ENCODE measurements around the gene SAC3D1. TPM values are rescaled to one million over a fixed set of nuclear protein-coding genes. Genes with fewer than 3 reads are reported as not detected.

The SAC3D1 gene
- total and polyA plus RNA-seq, 9 of the 15 experiments (the other 6 are each of a cell fraction or from before 2014, with no cell fraction given), result 0.20 to 35.2 (median 5.8) TPM

DNA sequence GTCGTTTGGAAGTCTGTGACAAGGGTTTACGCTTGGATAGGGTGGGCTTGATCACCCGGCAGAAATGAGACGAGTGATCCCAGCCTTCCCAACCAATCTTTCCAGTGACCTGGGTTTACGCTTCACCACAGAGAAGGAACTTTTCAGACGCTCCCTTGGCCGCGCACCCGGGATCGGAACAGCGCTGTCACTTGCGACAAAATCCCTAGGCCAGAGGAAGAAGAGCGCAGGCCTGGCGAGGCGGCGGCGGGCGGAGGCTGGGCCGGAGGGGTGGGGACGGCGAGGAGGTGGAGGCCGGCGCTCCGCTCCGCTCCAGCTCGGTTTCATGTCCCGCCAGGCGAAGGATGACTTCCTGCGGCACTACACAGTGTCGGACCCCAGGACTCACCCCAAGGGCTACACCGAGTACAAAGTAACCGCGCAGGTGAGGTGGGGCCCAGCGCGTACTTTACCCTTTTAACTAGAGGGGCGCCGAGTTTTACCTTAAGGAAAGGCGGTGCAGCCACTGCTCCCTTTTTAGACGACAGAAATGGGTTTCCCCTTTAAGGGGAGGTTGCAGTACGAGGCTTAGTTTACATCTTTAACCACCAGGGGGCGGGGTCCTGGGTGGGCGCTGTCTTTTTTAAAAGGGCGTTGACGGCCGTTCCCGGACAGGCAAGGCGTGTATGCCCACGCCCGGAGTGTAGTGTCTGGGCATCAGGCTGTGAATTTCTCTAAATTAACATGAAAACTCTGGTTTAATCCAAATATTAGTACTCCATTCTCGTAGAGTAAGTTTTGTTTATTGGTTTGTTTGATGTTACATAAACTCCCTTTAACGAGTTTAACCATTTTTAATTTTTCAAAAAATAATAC, 13.6 kb upstream of the SAC3D1 start, which contains the start of gene SNX15 (continued):
- TF ChIP-seq ZKSCAN1 (IDR thresholded peaks at IDR 0.05; ENCODE audit: low read depth, low read length) (peak; percentile 73; the same call in 1 of the 2 replicates), KLF10 (CRISPR knock-in tag; IDR thresholded peaks at IDR 0.05) (no peak), HDAC1 (IDR thresholded peaks at IDR 0.05) (peak in 1 of 2 experiments; percentile 46; a peak in 1 of 4 replicates), PURB (CRISPR knock-in tag; IDR thresholded peaks at IDR 0.05; ENCODE audit: low read depth) (no peak), CHD7 (IDR thresholded peaks at IDR 0.05; ENCODE audit: low read depth, low read length) (no peak), TRIM24 (IDR thresholded peaks at IDR 0.05) (0 out of 4 replicates have a peak, but pooled peaks of 1 of the 2 experiments have one; percentile 32), ATF7 (IDR thresholded peaks at IDR 0.05) (peak; percentile 82)
- TF ChIP-seq, protein P1, sequence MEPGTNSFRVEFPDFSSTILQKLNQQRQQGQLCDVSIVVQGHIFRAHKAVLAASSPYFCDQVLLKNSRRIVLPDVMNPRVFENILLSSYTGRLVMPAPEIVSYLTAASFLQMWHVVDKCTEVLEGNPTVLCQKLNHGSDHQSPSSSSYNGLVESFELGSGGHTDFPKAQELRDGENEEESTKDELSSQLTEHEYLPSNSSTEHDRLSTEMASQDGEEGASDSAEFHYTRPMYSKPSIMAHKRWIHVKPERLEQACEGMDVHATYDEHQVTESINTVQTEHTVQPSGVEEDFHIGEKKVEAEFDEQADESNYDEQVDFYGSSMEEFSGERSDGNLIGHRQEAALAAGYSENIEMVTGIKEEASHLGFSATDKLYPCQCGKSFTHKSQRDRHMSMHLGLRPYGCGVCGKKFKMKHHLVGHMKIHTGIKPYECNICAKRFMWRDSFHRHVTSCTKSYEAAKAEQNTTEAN (CRISPR knock-in tag; IDR thresholded peaks at IDR 0.05), result no peak
- TF ChIP-seq, protein P2, sequence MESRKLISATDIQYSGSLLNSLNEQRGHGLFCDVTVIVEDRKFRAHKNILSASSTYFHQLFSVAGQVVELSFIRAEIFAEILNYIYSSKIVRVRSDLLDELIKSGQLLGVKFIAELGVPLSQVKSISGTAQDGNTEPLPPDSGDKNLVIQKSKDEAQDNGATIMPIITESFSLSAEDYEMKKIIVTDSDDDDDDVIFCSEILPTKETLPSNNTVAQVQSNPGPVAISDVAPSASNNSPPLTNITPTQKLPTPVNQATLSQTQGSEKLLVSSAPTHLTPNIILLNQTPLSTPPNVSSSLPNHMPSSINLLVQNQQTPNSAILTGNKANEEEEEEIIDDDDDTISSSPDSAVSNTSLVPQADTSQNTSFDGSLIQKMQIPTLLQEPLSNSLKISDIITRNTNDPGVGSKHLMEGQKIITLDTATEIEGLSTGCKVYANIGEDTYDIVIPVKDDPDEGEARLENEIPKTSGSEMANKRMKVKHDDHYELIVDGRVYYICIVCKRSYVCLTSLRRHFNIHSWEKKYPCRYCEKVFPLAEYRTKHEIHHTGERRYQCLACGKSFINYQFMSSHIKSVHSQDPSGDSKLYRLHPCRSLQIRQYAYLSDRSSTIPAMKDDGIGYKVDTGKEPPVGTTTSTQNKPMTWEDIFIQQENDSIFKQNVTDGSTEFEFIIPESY (CRISPR knock-in tag; IDR thresholded peaks at IDR 0.05), result peak; percentile 72; the same call in 1 of the 2 replicates
